ENCODE measurements around the gene SLC35E4.
A peak's percentile ranks its signal among the peaks of the same experiment; 100 is the strongest.

SLC35E4 gene

DNA sequence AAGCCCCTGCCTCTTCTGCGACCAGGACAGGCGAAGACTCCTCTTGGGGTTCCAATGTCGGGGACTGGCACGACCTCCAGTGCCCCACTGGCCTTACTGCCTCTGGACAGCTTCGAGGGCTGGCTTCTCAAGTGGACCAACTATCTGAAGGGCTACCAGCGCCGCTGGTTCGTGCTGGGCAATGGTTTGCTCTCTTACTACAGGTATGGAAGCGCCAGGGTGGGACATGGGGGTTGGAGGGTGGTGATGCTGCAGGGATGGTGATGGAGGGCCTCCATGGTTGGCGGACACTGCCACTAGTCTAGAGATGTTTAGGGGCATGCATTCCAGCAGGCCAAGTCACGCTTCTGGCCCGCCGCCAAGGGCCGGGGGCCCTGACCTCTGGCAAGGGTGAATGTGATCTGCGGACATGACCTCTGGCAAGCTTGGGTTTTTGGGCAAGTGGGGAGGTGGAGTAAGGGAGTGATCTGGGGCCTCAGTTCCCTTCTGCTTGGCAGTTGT lies 59.8 kb downstream of the SLC35E4 start:
- no peak for DNase-seq (ENCODE audit: low read depth, low spot score)
- ChIA-PET POLR2A (no interaction called here), CTCF (interaction anchor here (1.0 to 1.4 kb wide), 2 partner anchors 60 to 61 kb away, joined by 4 to 5 read pairs; no protein-coding TSS in a partner anchor)
- TF ChIP-seq, protein P1, sequence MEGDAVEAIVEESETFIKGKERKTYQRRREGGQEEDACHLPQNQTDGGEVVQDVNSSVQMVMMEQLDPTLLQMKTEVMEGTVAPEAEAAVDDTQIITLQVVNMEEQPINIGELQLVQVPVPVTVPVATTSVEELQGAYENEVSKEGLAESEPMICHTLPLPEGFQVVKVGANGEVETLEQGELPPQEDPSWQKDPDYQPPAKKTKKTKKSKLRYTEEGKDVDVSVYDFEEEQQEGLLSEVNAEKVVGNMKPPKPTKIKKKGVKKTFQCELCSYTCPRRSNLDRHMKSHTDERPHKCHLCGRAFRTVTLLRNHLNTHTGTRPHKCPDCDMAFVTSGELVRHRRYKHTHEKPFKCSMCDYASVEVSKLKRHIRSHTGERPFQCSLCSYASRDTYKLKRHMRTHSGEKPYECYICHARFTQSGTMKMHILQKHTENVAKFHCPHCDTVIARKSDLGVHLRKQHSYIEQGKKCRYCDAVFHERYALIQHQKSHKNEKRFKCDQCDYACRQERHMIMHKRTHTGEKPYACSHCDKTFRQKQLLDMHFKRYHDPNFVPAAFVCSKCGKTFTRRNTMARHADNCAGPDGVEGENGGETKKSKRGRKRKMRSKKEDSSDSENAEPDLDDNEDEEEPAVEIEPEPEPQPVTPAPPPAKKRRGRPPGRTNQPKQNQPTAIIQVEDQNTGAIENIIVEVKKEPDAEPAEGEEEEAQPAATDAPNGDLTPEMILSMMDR (IDR thresholded peaks at IDR 0.05; ENCODE audit: insufficient read depth, low read length, missing control alignments), result no peak
- H3K4me3 ChIP-seq (ENCODE audit: low read depth, low read length), result peak overlapping the region; percentile 59

DNA sequence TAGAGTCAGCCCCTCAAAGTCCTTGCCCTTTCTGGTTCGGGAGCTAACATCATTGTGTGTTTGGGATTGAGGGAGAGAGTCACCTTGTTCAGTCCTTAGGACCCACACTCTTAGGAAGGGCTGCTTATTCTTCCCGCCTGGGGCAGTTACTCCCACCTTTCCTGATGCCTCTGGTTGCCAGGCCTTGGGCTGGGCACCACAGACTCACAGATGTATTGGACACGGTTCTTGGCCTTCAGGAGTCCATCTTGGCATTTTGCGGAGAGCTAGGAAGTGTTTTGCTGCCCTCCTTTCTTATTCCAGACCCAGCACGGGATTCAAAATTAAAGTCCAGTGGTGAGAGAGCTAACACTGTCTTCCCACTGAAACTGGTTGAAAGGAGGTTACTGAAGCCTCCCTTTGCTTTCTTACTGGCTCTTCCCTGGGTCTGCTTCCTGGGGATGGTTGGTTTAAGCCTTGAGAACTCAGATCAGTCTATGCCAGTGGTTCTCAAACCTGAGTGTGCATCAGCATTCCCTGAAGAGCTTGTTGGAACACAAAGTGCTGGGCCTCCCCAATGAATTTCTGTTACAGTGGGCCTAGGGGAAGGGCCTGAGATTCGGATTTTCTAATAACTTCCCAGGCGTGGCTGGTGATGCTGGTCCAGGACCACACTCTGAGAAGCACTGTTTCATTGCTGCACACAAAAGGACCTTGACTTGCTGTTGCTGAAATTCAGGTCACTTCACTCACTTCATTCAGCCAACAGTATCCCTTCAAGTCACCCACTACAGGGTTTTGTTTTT lies 60.5 kb downstream of the SLC35E4 start:
- POLR2A ChIA-PET, result no interaction called here
- H3K4me3 ChIP-seq (ENCODE audit: low read depth, low read length), result no peak overlapping the region
- DNase-seq (ENCODE audit: low read depth, low spot score), result no peak
- CTCF ChIA-PET, result interaction anchor here (1.4 kb wide), 1 partner anchor 62 kb away, joined by 4 read pairs; no protein-coding TSS in a partner anchor
- TF ChIP-seq, protein P1 (IDR thresholded peaks at IDR 0.05; ENCODE audit: insufficient read depth, low read length, missing control alignments), result no peak

Data from AG04449 (cell line).